PC-9 (cell line): ENCODE data around the gene DNAJC16.

Source experiments
- EZH2 ChIP-seq: fragments of 200-600 bp; sonication (generic); IDR thresholded peaks from 2 replicates; pipeline ENCODE4 v1.8.0; 2017; ENCODE audit warnings: antibody characterized with exemption, low read depth
- TF ChIP-seq, protein P1 (sequence below): fragments of 200-600 bp; sonication (generic); conservative IDR thresholded peaks from 2 replicates; pipeline ENCODE4 v1.6.1; 2017; ENCODE audit warnings: mixed run types, antibody characterized with exemption, mild to moderate bottlenecking, moderate library complexity

DNA sequence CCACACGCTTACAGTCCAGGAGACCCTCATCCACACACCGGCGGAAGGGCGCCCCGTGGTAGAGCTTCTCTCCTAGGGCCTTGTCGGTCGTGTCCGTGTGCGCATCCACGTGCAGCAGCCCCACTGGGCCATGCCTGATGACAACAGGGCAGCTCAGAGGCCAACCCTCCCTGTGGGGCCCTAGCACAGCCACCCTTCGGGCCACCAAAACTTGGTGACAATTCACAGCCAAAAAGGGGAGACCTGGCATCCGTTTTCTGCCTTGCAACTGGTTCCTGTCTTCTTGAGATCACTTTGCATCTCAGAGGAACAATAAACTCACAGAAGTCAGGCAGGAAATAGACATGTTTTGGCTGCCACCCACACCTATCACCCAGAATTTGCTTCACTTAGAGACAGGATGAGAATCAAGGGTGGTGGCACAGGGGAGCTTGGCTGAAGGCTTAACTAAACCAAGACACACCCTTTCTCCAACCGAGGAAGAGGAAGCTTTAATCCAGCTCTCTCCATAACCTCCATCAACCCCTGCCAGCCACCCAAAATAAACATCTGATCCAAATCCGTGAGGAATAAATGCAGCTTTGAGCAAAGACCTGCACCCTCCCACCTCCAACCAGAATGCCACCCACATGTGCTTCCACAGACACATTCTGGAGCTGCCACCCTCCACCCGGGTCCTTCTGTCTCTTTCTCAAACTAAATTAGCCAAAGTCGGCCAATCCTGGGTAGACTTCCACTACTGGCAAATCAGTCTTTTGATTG lies 52.5 kb downstream of the DNAJC16 start:
- TF ChIP-seq, protein P1, sequence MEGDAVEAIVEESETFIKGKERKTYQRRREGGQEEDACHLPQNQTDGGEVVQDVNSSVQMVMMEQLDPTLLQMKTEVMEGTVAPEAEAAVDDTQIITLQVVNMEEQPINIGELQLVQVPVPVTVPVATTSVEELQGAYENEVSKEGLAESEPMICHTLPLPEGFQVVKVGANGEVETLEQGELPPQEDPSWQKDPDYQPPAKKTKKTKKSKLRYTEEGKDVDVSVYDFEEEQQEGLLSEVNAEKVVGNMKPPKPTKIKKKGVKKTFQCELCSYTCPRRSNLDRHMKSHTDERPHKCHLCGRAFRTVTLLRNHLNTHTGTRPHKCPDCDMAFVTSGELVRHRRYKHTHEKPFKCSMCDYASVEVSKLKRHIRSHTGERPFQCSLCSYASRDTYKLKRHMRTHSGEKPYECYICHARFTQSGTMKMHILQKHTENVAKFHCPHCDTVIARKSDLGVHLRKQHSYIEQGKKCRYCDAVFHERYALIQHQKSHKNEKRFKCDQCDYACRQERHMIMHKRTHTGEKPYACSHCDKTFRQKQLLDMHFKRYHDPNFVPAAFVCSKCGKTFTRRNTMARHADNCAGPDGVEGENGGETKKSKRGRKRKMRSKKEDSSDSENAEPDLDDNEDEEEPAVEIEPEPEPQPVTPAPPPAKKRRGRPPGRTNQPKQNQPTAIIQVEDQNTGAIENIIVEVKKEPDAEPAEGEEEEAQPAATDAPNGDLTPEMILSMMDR = no peak
- no peak for TF ChIP-seq EZH2
